HG03457 (cell line): ENCODE results near the gene RPS6KA2.

Source experiments
- ATAC-seq: cut with Tn5 transposase; IDR thresholded peaks from one replicate; pipeline ENCODE4 v1.9.1; 2021; ENCODE audit warnings: moderate number of reproducible peaks; ENCODE audit not compliant: unreplicated experiment

RPS6KA2 gene

DNA sequence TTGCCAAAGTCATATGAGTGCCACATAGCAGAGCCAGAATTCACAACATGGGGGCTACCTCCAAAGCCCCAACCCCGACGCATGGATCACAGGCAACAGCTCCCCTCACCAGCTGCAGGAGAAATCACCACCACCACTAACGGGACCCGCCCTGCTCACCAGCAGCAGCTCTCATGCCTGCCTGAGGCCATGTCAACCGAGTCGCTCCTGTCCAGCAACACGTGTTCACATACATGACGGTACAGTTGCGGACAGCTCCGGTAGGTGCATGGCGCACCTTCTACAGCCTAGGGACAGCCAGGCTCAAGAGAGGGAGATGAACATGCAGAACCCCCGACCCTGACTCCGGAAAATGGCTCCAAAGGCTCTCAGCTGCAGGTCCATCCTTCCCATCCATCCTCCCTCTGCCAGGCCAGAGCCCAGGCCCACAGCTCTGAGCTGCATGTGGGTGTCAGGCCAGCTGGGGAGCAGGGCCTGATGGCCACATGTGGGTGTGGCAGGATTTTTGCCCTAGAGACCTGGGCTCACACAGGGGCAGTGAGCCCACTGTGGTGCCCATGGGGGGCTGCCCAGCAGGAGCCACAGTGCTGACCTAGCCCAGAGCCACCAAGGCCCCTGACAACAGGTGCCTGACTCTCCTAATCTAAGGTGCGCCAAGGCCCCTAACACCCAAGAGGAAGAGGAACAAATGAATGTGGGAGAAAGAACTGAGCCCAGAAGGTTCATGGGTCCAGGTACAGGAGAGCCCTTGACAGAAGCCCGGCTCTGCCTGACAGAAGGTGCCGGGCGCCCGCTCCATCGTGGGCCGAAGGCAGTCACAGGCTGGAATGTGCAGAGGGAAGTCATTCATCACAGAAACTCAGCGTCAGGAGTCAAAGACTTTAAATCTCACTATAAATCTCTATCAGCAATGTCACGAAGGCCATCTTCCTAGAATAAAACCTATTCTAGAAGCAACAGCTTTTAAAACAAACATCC is 10.5 kb downstream of the RPS6KA2 start:
- no peak for ATAC-seq

DNA sequence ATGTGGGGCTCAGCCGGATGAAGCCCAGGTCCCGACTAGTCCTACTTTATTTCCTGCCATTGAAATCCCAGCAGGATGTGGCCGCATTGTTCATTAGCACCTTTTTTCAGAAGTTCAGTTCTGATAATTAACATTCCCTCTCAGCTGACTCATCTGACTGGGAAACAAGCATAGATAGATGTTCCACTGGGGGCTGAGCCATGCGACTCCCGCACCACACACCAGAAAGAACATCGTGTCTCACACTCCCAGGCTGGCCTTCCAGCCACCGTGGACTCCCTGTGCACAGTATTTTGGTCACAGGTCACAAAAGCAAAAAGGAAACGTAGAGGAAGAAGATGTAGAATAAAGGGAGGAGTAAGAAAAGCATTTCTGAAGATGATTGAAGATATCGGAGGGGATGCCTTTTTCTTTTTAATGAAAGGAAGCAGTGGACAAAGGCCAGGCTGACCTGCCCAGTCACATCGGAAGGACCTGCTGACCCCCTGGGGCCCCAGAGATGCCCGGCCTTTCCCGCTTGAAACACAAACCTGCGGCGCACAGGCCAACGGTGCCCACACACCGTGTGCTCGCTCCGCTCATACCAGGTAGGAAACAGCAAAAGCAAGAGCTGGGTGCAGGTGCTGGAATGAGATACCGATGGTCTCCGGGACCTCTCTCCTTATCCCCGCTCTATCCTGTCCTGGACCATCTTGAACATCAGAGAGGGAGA is 11.8 kb downstream of the RPS6KA2 start:
- no peak for ATAC-seq

DNA sequence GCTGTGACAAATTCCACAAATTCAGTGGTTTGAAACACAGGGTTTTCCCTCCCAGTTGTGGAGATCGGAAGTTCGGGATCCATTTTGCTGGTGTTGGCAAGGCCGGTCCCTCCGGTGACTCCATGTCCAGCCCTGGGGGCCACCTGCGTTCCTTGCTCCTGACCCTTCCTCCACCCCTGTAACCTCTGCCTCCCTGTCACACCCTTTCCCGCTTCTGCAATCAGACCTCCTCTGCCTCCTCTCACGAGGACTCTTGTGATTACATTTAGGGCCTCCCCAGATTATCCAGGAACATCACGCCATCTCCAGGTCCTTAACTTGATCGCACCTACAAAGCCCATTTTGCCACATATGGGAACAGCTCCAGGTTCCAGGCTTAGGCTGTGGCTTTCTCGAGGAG is 12.5 kb downstream of the RPS6KA2 start:
- no peak for ATAC-seq

DNA sequence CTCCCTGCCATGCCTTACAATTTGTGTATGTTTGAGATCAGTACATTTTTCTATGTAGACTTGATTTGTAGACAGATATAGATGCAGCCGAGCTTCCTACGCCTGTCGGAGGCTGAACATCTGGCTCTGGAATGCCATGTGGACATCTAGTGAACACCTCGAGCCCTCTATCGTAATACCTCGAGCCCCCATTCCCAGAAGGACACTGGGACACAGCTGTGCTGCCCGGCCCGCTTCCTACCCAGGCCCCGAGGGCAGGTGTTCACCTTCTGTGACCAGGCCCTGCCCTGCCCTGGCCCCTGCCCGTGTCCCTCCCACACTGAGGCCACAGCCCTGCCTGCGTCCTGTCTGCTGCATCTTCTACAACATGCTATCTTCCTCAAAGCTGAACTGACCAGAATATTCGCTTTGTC is 12.9 kb downstream of the RPS6KA2 start:
- no peak for ATAC-seq

DNA sequence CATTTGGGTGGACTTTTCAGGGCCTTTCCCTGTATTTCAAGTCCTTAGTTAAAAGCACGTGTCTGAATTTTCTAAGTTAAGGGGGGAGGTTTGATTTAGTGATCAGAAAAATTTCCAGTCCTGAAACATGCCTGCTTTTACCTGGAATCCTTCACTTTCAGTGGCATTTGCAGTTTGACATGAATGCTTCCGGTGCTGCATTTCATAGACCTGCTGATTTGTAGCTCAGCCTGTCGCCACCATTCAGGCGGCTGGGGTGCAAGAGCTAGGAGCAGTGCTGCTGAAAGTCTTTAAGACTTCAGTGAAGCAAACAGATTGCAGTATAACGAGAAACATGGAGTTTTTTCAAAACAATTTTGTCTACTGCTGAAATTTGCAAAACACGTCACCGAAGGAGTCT is 14.0 kb downstream of the RPS6KA2 start:
- ATAC-seq, result no peak

DNA sequence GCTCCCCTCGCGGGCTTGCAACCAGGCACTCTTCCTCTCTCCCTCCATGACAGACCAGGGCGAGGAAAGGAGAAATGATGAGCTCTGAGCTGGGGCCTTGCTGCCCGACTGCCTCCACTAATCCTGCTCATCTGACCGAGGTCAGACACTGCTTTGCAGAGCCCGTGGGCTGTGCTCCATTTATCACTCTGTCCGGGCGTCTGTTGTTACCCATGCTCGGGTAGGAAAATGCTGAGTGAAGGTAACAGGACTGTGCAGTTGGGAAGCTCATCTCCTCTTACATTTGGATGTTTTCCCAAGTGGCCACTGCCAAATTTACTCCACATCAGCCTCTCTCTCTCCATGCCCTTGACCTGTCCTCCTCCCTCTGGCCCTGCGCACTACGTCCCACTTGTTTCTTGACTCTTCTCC is 14.6 kb downstream of the RPS6KA2 start:
- ATAC-seq, result no peak

DNA sequence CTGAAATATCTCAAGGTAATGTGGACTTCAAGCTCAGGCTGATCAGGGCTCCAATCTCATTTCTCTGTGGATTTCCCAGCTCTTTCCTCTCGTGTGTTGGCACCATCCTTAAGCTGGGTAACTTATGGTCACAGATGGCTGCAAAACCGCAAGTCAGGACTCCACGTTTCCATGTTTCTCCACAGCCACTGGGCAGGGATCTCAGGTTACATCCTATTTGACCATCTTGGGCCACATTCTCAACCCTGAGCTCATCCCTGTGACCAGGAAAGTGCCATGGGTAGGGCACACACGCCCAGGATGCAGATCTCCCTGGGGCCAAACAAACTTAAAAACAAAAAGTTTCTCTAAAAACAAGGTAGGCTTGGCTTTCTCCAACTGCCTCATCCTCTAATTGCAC is 15.4 kb downstream of the RPS6KA2 start:
- ATAC-seq, result no peak

DNA sequence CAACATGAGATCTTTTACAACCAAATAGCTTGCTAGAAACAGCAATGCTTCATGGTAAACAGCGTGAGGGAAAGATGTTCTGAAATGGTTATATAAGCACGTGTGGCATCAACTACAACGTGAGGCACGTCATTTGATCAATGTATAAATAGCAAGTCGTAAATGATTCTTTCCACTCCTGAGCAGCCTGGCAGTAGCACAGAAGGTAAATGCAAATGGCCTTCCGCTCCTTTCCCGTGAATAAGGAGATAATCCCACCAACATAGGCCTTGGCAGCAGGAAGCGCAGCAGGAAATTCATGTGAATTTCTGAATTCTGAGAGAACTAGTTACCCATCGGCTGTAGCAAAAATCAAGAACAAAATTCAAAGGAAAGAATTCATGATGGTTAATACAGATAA is 17.0 kb downstream of the RPS6KA2 start:
- no peak for ATAC-seq

DNA sequence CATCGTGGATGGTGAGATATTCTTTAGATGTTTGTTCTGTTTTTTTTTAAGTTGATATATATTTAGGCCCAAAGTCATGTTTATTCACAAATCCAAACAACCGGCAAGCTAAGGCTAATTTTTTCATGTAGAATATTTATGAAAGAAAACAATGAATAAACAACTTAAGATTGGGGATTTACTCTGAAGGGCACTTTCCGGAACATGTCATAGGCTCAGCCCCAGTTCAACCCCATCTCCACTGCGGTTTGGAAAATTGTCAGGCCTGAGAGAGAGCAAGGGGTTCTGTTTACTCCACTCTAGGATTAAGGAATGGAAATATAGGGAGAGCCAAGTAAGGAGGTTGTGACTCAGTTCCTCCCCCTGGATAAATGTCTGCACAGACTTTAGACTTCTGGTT is 18.3 kb downstream of the RPS6KA2 start:
- ATAC-seq, result no peak

DNA sequence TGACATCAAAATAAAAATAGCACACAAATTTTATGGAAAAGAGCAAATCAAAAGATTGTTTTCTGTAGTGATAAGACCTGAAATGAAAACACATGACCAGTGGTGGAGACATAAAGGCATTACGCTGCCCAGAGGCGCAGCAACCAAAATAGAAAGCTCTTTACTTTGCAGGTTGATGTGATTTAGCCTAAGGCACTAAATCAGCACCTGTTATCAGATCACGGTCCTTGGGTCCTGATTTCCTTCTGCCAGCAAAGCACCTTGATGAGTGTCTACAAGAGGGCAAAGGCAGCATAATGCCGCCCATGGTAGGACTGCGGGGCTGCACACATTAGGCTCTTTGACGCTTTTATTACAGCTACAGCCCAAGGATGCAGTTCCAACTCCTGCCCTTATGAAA is 21.3 kb downstream of the RPS6KA2 start:
- ATAC-seq, result no peak

DNA sequence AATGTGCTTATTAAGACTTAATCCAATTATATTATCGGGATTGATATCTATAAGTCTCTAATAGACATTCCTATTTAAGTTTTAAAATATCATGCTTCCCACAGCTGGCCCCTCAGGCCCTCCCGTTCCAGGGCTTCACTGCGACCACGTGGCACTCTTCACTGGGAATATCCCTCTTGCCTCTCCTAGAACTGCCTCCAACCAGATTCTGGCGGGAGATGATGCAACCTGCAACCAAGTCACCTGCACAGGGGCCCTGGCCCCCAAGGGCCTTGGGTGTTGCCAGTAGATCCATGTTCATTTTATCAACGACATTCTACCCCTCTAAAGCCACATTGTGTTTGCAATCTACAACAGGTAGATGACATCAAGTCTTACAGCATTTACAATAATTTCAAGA is 22.1 kb downstream of the RPS6KA2 start:
- ATAC-seq, result no peak

DNA sequence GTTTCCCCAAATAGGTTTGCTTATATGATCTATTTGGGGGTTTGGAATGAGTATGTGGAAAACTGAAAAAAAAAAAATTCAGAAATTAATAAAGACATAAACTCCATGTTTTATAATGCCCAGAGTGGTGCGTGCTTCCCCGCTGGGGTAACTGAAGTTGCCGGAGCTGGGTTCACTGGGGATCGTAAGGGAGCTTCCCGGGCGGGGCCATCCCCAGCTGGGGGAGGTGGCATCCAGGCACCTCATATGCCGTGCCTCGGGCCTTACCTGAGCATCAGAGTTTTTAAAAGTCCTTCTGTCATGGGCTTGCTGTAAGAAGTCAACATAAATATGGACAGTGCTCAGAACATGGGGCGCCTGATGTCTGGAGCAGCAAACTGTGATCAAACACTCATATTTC is 22.7 kb downstream of the RPS6KA2 start:
- no peak for ATAC-seq

DNA sequence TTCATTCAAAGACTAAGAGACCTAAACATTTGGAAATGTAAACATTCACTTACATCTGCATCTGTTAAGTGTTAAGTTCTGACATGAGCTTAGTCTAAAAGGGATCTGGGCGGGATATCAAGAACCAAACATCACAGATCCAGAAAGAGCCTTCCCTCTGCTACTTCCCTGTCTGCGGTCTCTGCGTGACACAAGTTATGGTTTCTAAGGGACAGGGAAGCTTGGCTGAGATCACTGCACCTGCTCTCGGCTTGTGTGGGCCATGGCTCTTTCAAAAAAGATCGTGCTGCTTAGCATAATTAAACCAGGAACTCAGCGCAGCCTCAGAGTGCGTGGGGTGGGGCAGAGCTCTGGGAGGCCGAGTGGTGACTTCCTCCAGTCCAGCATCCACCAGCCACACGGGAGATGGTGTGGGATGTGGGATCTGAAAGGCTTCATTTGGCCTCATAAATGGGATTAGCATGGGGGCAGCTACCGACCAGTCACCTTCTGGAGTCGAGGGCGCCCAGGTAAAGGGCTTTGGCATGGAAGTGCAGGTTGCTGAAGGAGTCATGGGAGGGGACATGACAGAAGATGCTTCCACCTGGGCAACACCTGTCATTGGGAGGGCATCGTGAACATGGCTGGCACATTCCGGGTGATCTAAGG is 23.9 kb downstream of the RPS6KA2 start:
- ATAC-seq, result no peak

DNA sequence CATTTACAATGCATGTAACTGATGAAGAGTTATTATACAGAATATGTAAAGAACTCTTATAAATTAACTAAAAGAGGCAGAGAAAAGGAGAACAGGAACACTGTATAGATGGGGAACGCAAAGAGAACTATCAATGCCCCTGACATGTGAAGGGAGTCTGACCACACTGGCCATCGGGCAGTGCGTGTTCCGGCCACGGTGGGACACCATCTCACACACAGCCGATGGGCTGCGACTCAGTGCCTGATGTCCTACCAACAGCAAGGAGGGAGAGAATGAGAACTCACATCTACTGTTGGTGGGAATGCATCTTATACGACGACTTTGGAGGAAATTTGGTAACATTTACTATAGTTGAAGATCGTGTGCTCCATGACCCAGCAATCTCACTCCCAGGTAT is 25.1 kb downstream of the RPS6KA2 start:
- no peak for ATAC-seq

DNA sequence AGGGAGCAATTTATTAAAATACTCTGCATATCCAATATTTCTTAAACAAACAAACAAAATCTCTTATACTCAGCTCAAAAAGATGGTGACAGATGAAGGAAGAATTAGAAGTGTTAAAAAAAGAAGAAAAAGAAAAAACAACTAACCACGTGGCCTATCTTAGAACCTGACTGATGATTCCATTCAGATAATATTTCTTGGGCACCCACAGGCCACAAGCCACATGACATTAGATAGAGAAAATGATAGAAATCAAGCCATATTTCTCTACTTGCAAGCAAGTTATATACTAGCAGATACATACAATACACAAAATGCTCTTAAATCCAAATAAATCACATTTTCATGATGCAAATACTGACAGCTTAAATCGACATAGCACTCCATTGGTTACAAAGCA is 26.1 kb downstream of the RPS6KA2 start:
- no peak for ATAC-seq

DNA sequence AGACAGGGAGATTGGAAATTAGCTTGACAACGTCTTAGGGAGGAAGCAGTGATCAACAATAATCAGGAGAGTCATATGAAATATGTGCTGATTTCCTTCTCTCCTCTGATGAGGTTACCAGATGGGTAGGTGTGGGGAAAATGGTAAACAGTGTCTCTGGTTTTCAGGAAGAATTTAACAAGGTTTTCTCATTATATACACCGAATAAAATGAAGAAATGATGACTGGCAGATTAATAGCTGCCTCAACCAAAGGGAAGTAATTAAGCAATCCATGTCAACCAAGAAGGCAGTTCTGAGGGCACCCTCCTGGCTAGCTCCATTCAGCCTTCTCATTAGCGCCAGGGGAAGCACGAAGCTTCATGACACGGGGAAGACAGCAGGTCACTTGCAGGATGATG is 27.8 kb downstream of the RPS6KA2 start:
- no peak for ATAC-seq

DNA sequence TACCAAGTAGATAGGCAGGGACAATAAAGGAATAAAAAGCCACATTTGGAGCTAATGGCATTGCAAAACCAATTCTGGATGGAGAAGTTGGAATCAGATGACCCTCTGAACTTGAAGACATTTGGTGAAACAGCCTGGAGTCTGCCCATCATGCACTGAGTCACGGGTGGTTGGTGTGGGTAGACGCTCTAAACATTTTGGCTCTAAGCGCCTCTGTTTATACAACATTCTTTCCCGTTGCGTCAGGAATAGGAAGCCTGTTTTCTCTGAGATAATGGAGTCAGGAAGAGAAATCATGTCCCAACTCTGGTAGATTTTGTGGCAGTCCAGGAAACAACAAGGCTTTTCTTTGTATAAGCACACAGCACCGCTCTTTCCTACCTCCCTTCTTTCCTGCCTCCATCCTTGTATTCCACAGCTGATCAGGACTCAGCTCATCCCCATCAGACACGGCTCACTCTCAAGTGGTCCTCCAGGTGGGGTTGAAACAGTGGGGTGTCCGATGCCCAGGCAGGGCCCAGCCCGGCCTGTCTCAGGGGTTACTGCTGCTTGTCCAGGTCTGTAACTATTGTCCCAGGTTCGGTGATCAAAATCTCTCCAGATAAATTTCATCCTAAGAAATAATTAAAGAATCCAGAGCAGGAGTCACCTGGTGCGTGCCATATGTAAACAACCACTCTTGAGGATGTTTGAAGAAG is 28.5 kb downstream of the RPS6KA2 start:
- ATAC-seq, result no peak

DNA sequence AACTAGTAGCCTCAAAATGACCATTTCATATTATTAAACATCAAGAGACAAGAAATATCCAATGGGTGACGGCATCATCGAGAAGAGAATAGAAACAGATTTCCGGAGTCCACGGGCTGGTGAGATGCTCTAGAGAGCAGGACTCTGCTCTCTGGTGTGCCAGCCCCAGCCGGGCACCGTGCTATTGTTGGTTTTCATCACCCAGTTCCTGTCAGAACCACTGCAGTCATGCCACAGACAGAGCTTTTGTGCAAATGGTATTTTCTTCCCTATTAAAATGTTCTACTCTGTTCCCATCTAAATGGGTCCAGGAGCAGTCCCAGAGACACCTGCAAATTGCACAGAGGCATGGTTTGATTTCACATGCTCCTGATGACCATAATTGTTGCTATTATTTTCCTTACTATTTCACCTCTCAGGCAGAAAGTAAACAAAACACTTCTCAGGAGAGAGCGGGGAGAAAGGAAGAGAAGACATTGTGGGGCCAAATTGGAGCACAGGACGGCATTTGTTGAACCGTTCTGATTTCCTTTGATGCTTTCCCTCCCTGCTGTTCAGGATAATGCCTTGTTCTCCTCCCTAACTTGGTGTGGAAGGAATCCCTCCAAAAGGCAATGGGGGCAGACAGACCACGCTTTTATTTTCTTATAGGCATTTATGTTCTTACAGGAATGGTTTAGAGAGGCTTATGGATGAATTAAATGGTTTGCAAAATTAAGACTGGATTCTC is 29.2 kb downstream of the RPS6KA2 start:
- no peak for ATAC-seq

DNA sequence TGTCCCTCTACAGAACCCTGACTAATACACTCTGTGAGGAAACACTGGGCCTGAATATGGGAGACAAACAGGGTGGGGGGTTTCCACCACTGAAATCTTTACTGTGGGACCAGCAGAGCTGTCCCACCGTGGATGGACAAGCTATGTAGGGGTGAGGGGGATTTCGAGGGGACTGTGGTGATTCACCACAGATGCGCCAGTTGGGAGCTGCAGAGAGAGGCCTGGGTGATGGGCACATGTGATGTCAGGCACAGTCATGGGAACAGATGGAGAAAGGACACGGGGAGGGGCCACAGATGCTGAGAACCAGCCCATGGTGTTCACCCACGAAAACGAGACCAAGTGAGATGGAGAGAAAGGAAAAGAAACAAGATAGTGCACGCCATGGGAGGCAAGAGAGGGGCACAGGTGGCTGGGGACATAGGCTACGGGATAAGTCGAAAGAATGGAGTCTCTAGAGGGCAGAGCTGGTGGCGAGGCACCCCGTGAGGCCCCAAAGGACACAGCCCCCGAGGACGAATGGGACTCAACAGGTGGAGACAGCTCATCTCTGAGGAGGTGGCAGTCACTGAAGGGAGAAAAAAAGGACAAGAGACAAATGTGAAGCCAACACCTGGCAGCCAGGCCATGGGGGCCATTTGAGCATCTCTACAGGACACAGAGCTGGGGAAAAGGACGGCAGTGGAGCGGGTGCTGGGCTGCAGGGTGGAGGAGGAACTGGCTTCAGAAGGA is 30.1 kb downstream of the RPS6KA2 start:
- ATAC-seq, result no peak

DNA sequence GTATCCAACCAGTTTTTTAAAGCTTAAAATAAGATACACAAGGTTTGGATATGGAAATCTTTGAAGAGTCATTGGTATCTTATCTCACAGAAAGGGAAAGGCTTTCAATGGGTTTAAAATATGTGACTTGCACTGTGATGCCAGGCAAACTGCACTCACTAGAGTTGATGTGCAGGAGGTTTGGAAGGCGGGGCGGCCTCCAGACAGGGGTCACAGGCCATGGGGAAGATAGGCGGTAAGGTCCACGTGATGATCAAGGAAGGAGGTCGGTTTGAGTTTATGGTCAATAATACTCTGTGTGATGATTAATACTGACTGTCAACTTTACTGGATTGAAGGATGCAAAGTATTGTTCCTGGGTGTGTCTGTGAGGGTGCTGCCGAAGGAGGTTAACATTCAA is 31.1 kb downstream of the RPS6KA2 start:
- ATAC-seq, result no peak
